Ishikawa (cell line): ENCODE results near the gene TCEA3.

Experiments
- CEBPB ChIP-seq: IDR thresholded peaks from 2 replicates; pipeline ENCODE4 v1.6.1; 2012
- CREB1 ChIP-seq: IDR thresholded peaks from 2 replicates; pipeline ENCODE4 v1.6.1; 2012; ENCODE audit warnings: low read depth
- EGR1 ChIP-seq: IDR thresholded peaks from 2 replicates; pipeline ENCODE4 v1.6.1; 2012
- EP300 ChIP-seq: IDR thresholded peaks from 2 replicates; pipeline ENCODE4 v1.6.1; 2012; ENCODE audit warnings: borderline replicate concordance
- FOXM1 ChIP-seq: IDR thresholded peaks from 2 replicates; pipeline ENCODE4 v1.6.1; 2012; ENCODE audit warnings: low read depth, borderline replicate concordance
- MAX ChIP-seq: IDR thresholded peaks from 2 replicates; pipeline ENCODE4 v1.6.1; 2012
- NFIC ChIP-seq: IDR thresholded peaks from 2 replicates; pipeline ENCODE4 v1.6.1; 2012
- RAD21 ChIP-seq: IDR thresholded peaks from 2 replicates; pipeline ENCODE4 v1.6.1; 2012; ENCODE audit warnings: low read depth
- REST ChIP-seq: IDR thresholded peaks from 2 replicates; pipeline ENCODE4 v1.6.1; 2012; ENCODE audit warnings: low read depth, mild to moderate bottlenecking
- TAF1 ChIP-seq: IDR thresholded peaks from 2 replicates; pipeline ENCODE4 v1.6.1; 2012; ENCODE audit warnings: low read depth, mild to moderate bottlenecking
- TCF12 ChIP-seq: IDR thresholded peaks from 2 replicates; pipeline ENCODE4 v1.6.1; 2012; ENCODE audit warnings: low read depth
- TEAD4 ChIP-seq: IDR thresholded peaks from 2 replicates; pipeline ENCODE4 v1.6.1; 2012
- USF1 ChIP-seq: IDR thresholded peaks from 2 replicates; pipeline ENCODE4 v1.6.1; 2012
- YY1 ChIP-seq: IDR thresholded peaks from 2 replicates; pipeline ENCODE4 v1.6.1; 2012; ENCODE audit warnings: low read depth
- ZBTB7A ChIP-seq: IDR thresholded peaks from 2 replicates; pipeline ENCODE4 v1.6.1; 2012; ENCODE audit warnings: low read depth

Gene TCEA3

GRCh38 chr1:23416964-23417363 is 7.6 kb downstream of the TCEA3 start:
- TF ChIP-seq YY1 = no peak
- no peak for TF ChIP-seq TAF1
- no peak for TF ChIP-seq EGR1
- TF ChIP-seq USF1 = no peak
- TF ChIP-seq EP300 = no peak
- TF ChIP-seq MAX = no peak
- no peak for TF ChIP-seq NFIC
- no peak for TF ChIP-seq CREB1
- TF ChIP-seq RAD21 = no peak
- no peak for TF ChIP-seq TCF12
- no peak for TF ChIP-seq CEBPB
- no peak for TF ChIP-seq TEAD4
- TF ChIP-seq FOXM1 = no peak
- TF ChIP-seq ZBTB7A = no peak
- TF ChIP-seq REST = no peak

- TF ChIP-seq YY1 = no peak
- TF ChIP-seq REST = no peak
- TF ChIP-seq RAD21 = no peak
- TF ChIP-seq USF1 = no peak
Measured at GRCh38 chr1:23408797-23409290, 15.7 kb downstream of the TCEA3 start.

GRCh38 chr1:23407016-23407630 is 17.4 kb downstream of the TCEA3 start:
- TF ChIP-seq RAD21 = no peak
- TF ChIP-seq YY1 = no peak
- TF ChIP-seq EP300 = no peak
- TF ChIP-seq REST = no peak
- TF ChIP-seq USF1 = no peak
- no peak for TF ChIP-seq EGR1
- TF ChIP-seq CREB1 = no peak
- TF ChIP-seq TCF12 = no peak
- TF ChIP-seq NFIC = no peak
- TF ChIP-seq TAF1 = no peak
- TF ChIP-seq FOXM1 = no peak
- TF ChIP-seq ZBTB7A = no peak
- no peak for TF ChIP-seq MAX
- no peak for TF ChIP-seq CEBPB
- no peak for TF ChIP-seq TEAD4

GRCh38 chr1:23405946-23406345 is 18.6 kb downstream of the TCEA3 start:
- no peak for TF ChIP-seq TCF12
